ENCODE data around the gene TPSG1.

Gene TPSG1

GRCh38 chr16:1175566-1176279 is 49.3 kb downstream of the TPSG1 start:
- DNase-seq, result no peak

GRCh38 chr16:1174477-1175357 is 50.4 kb downstream of the TPSG1 start:
- DNase-seq, result no peak

- no peak for DNase-seq
Measured at GRCh38 chr16:1173788-1174451, 51.1 kb downstream of the TPSG1 start.

GRCh38 chr16:1172651-1173050 is 52.4 kb downstream of the TPSG1 start:
- DNase-seq, result no peak

GRCh38 chr16:1171854-1172428 is 53.1 kb downstream of the TPSG1 start:
- DNase-seq, result no peak
